ENCODE data around the gene SEMA3A.

The SEMA3A gene

DNA sequence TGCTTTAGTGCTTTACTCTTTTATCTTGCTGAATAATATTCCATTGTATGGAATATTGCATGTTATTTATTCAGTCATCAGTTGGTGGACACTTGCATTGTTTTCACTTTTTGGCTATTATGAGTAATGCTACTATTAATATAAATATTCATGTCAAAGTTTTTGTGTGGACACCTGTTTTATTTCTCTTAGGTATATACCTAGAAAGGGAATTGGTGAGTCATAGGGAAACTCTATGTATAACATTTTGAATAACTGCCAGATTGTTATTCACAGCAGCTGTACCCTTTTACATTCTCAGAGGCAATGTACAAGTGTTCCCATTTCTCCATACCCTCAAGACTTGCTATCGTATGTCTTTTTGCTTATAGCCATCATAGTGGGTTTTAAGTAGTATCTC lies 268.7 kb downstream of the SEMA3A start:
- TF ChIP-seq, protein P1, sequence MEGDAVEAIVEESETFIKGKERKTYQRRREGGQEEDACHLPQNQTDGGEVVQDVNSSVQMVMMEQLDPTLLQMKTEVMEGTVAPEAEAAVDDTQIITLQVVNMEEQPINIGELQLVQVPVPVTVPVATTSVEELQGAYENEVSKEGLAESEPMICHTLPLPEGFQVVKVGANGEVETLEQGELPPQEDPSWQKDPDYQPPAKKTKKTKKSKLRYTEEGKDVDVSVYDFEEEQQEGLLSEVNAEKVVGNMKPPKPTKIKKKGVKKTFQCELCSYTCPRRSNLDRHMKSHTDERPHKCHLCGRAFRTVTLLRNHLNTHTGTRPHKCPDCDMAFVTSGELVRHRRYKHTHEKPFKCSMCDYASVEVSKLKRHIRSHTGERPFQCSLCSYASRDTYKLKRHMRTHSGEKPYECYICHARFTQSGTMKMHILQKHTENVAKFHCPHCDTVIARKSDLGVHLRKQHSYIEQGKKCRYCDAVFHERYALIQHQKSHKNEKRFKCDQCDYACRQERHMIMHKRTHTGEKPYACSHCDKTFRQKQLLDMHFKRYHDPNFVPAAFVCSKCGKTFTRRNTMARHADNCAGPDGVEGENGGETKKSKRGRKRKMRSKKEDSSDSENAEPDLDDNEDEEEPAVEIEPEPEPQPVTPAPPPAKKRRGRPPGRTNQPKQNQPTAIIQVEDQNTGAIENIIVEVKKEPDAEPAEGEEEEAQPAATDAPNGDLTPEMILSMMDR (IDR thresholded peaks at IDR 0.05), result no peak
- no peak for DNase-seq
- Mint-ChIP-seq H3K9me3 (no peaks in the 10 kb centered on the region), H3K36me3 (ENCODE audit: low read depth) (no peaks in the 10 kb centered on the region), H3K27ac (no peak overlapping the region), H3K4me3 (no peak overlapping the region), H3K27me3 (ENCODE audit: low read depth, poor library complexity) (no peaks in the 10 kb centered on the region), H3K4me1 (no peaks in the 10 kb centered on the region)

DNA sequence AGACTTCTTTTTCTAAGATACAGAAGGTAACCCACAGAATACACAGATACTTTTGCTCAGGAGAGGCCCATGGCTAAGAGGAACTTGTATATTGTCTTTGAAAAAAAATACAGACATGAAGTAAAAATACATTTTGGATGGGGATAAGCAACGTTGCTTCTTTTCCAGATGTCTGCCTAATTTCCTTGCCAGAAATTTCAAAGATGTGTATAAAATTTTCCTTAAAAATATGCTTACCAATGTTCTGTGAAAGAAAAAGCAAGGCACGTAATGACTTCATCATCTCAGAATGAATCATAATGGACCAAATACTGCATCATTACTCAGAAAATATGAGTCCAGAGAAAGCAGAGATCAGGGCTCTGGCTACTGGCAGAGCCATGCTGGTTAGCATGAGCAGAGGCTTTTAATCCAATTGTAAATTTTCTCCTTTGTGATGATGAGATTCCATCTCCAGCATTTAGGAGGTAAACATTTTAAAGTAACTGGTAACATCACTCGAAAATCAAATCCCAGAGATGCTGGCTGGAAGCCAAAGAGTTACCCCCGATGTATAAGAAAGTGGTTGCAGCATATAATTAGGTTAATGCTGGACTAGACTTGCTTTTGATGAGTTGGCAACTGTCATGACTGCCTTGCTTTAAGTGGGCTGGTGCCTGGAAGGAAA lies 272.5 kb downstream of the SEMA3A start:
- H3K27me3 Mint-ChIP-seq (ENCODE audit: low read depth, poor library complexity), result no peaks in the 10 kb centered on the region
- H3K4me3 Mint-ChIP-seq, result no peak overlapping the region
- no peak for DNase-seq
- H3K9me3 Mint-ChIP-seq, result no peaks in the 10 kb centered on the region
- no peaks in the 10 kb centered on the region for H3K36me3 Mint-ChIP-seq (ENCODE audit: low read depth)
- no peaks in the 10 kb centered on the region for H3K4me1 Mint-ChIP-seq
- H3K27ac Mint-ChIP-seq, result no peak overlapping the region
- TF ChIP-seq, protein P1 (IDR thresholded peaks at IDR 0.05), result no peak

DNA sequence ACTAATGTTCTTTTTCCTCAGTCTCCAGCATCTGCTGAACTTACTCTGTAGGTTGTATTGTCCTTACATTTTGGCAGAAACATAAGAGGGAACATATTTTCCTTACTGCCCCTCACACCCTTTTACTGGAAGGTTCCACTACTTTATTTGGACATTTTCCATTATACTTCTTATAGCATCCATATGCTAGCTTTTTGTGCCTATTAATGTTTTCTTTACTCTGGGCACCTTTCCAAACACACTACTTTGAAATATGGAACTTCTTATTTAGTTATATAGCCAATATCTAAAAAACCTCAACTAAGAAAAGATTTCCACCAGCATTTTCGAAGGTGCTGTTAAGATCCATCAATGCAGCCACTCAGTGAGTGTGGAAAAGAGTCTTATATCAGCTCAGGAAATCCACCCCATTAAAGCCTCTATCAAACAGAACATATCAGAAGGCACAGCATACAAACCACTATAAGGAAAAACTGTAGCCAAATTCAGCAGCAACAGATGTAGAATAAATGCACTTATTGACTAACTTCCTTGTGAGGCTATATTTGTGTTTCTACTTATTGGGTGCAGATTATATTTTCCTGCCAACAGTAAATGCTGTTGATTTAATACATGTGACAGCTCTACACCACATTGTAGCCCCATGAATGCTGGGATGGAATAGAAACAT lies 273.2 kb downstream of the SEMA3A start:
- no peaks in the 10 kb centered on the region for H3K36me3 Mint-ChIP-seq (ENCODE audit: low read depth)
- H3K27ac Mint-ChIP-seq, result no peak overlapping the region
- no peaks in the 10 kb centered on the region for H3K4me1 Mint-ChIP-seq
- no peaks in the 10 kb centered on the region for H3K9me3 Mint-ChIP-seq
- no peak for DNase-seq
- H3K4me3 Mint-ChIP-seq, result no peak overlapping the region
- TF ChIP-seq, protein P1 (IDR thresholded peaks at IDR 0.05), result no peak
- no peaks in the 10 kb centered on the region for H3K27me3 Mint-ChIP-seq (ENCODE audit: low read depth, poor library complexity)

DNA sequence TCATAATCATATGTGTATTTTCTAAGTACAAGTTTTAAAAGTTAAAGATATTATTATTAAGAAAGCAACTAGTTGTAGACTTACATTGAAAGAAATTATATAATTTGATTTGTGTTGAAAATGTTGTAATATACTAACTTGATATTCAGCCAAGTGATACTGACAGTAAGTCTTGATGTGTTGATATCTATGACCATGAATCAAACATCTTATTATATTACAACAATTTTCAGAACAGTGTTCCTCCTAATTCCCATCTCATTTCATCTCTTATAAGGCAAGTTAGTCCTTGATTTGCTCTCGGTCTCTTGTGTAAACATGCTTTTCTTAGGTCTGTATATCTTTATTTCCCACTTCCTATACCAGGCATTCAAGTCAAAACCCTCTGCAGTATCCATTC lies 276.4 kb downstream of the SEMA3A start:
- Mint-ChIP-seq H3K27me3 (ENCODE audit: low read depth, poor library complexity) (no peaks in the 10 kb centered on the region), H3K27ac (no peak overlapping the region), H3K4me1 (no peaks in the 10 kb centered on the region), H3K9me3 (no peaks in the 10 kb centered on the region), H3K36me3 (ENCODE audit: low read depth) (no peaks in the 10 kb centered on the region), H3K4me3 (no peak overlapping the region)
- TF ChIP-seq, protein P1 (IDR thresholded peaks at IDR 0.05), result no peak
- DNase-seq, result no peak

DNA sequence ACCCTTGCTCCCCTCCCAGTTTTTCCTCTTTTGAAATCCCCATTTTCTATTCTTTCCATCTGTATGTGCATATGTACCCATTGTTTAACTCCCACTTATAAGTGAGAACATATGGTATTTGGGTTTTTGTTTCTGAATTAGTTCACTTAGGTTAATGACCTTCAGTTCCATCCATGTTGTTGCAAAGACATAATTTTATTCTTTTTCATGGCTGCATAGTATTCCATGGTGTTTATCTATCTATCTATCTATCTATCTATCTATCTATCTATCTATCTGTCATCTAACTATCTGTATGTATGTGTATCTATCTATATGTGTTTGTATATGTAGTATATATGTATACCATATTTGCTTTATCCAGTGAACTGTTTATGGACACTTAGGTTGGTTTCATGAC lies 281.4 kb downstream of the SEMA3A start:
- no peaks in the 10 kb centered on the region for H3K4me1 Mint-ChIP-seq
- no peak overlapping the region for H3K27ac Mint-ChIP-seq
- no peaks in the 10 kb centered on the region for H3K27me3 Mint-ChIP-seq (ENCODE audit: low read depth, poor library complexity)
- no peak overlapping the region for H3K4me3 Mint-ChIP-seq
- DNase-seq, result no peak
- TF ChIP-seq, protein P1 (IDR thresholded peaks at IDR 0.05), result no peak
- no peaks in the 10 kb centered on the region for H3K9me3 Mint-ChIP-seq
- H3K36me3 Mint-ChIP-seq (ENCODE audit: low read depth), result no peaks in the 10 kb centered on the region

DNA sequence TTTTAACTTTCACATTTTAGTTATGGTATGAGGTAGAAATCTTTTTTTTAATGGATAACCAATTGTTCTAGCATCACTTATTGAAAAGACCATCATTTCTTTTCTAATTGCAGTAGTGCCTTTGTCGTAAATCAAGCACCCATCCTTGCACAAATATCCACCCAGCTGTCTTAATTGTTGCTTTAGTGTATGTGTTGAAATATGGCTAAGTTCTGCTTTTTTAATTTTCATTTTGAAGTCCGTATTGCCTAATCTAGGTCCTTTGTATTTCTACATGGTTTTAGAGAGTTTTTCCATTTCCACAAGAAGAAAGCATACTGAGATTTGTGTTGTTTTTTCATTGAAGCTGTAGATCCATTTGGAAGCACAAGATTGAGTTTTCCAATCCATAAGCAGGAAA lies 286.1 kb downstream of the SEMA3A start:
- no peaks in the 10 kb centered on the region for H3K36me3 Mint-ChIP-seq (ENCODE audit: low read depth)
- no peak for DNase-seq
- no peaks in the 10 kb centered on the region for H3K9me3 Mint-ChIP-seq
- TF ChIP-seq, protein P1 (IDR thresholded peaks at IDR 0.05), result no peak
- no peak overlapping the region for H3K4me3 Mint-ChIP-seq
- H3K27me3 Mint-ChIP-seq (ENCODE audit: low read depth, poor library complexity), result peaks cover under 1% of the 10 kb centered on the region
- no peak overlapping the region for H3K27ac Mint-ChIP-seq
- H3K4me1 Mint-ChIP-seq, result no peaks in the 10 kb centered on the region

Measured in nephron progenitor cell (in vitro differentiated cells).